GM19023 (cell line): ENCODE measurements around the gene CADM2.
"Not testable (repeated sequence)": the region's sequence is repeated elsewhere in the genome, so short reads cannot be mapped to it uniquely, and the experiment has no call there.

Experiments
- ATAC-seq: cut with Tn5 transposase; IDR thresholded peaks from one replicate; pipeline ENCODE4 v1.9.1; 2021; ENCODE audit warnings: mild to moderate bottlenecking, moderate library complexity; ENCODE audit not compliant: unreplicated experiment

Gene CADM2

GRCh38 chr3:85627932-85628331 lies 669.1 kb downstream of the CADM2 start:
- no peak for ATAC-seq

- no peak for ATAC-seq
Measured at GRCh38 chr3:85631070-85631469, 672.3 kb downstream of the CADM2 start.

GRCh38 chr3:85632921-85633320 lies 674.1 kb downstream of the CADM2 start:
- no peak for ATAC-seq

GRCh38 chr3:85652360-85652759 lies 693.6 kb downstream of the CADM2 start:
- ATAC-seq: no peak

- no peak for ATAC-seq
Measured at GRCh38 chr3:85660451-85660850, 701.7 kb downstream of the CADM2 start.

- no peak for ATAC-seq
Measured at GRCh38 chr3:85662462-85662861, 703.7 kb downstream of the CADM2 start.

- ATAC-seq: no peak
Measured at GRCh38 chr3:85667744-85668143, 709.0 kb downstream of the CADM2 start.

- no peak for ATAC-seq
Measured at GRCh38 chr3:85670634-85671205, 711.9 kb downstream of the CADM2 start.

GRCh38 chr3:85672761-85673160 lies 714.0 kb downstream of the CADM2 start:
- no peak for ATAC-seq

- no peak for ATAC-seq
Measured at GRCh38 chr3:85678713-85679112, 719.9 kb downstream of the CADM2 start.

- no peak for ATAC-seq
Measured at GRCh38 chr3:85681906-85682305, 723.1 kb downstream of the CADM2 start.

- ATAC-seq: no peak
Measured at GRCh38 chr3:85691196-85691595, 732.4 kb downstream of the CADM2 start.

GRCh38 chr3:85697156-85697555 lies 738.4 kb downstream of the CADM2 start:
- no peak for ATAC-seq

GRCh38 chr3:85706130-85706529 lies 747.3 kb downstream of the CADM2 start:
- no peak for ATAC-seq

GRCh38 chr3:85708325-85708724 lies 749.5 kb downstream of the CADM2 start:
- ATAC-seq: not testable (repeated sequence)

- no peak for ATAC-seq
Measured at GRCh38 chr3:85709346-85709892, 750.6 kb downstream of the CADM2 start.

- ATAC-seq: no peak
Measured at GRCh38 chr3:85710490-85710889, 751.7 kb downstream of the CADM2 start.

GRCh38 chr3:85721409-85722145 lies 762.8 kb downstream of the CADM2 start:
- no peak for ATAC-seq

- ATAC-seq: no peak
Measured at GRCh38 chr3:85725809-85726208, 767.0 kb downstream of the CADM2 start.

- no peak for ATAC-seq
Measured at GRCh38 chr3:85726241-85726640, 767.5 kb downstream of the CADM2 start.

- no peak for ATAC-seq
Measured at GRCh38 chr3:85737846-85738245, 779.1 kb downstream of the CADM2 start.

GRCh38 chr3:85740561-85740960 lies 781.8 kb downstream of the CADM2 start:
- no peak for ATAC-seq
